Trophoblast cell (in vitro differentiated cells and primary cell): ENCODE results near the gene TBCA.
"Not testable (repeated sequence)": the region's sequence is repeated elsewhere in the genome, so short reads cannot be mapped to it uniquely, and the experiment has no call there.

Experiments used
- DNase-seq, 2 donors: peaks; one replicate each; pipeline ENCODE4 v3.0.0-alpha.2; 2016
- H2AFZ ChIP-seq: 2 replicates; pipeline ENCODE4 v1.6.1; 2013; ENCODE audit warnings: low read length, moderate library complexity, mild to moderate bottlenecking; ENCODE audit not compliant: insufficient read depth, poor library complexity
- H2AK5ac ChIP-seq: 2 replicates; pipeline ENCODE4 v1.6.1; 2013; ENCODE audit warnings: mild to moderate bottlenecking, low read length
- H2BK120ac ChIP-seq: 2 replicates; pipeline ENCODE4 v1.6.1; 2013; ENCODE audit warnings: low read length, mild to moderate bottlenecking, moderate library complexity; ENCODE audit not compliant: insufficient read depth, poor library complexity
- H2BK12ac ChIP-seq: 2 replicates; pipeline ENCODE4 v1.6.1; 2013; ENCODE audit warnings: mild to moderate bottlenecking, low read length, moderate library complexity
- H2BK5ac ChIP-seq: 2 replicates; pipeline ENCODE4 v1.6.1; 2013; ENCODE audit warnings: low read length, low read depth, moderate library complexity, mild to moderate bottlenecking; ENCODE audit not compliant: poor library complexity
- H3K14ac ChIP-seq: 2 replicates; pipeline ENCODE4 v1.6.1; 2013; ENCODE audit warnings: mild to moderate bottlenecking, low read length
- H3K18ac ChIP-seq: 2 replicates; pipeline ENCODE4 v1.6.1; 2013; ENCODE audit warnings: mild to moderate bottlenecking, low read length
- H3K23ac ChIP-seq: 2 replicates; pipeline ENCODE4 v1.6.1; 2013; ENCODE audit warnings: low read length
- H3K27ac ChIP-seq: 2 replicates; pipeline ENCODE4 v1.5.1; 2013; ENCODE audit warnings: low read depth, mild to moderate bottlenecking, inconsistent platforms, low read length, moderate library complexity
- H3K27me3 ChIP-seq: 2 replicates; pipeline ENCODE4 v1.6.1; 2013; ENCODE audit warnings: inconsistent platforms, mild to moderate bottlenecking, low read length, moderate library complexity; ENCODE audit not compliant: insufficient read depth
- H3K36me3 ChIP-seq, 2 experiments: 1 replicate in 1 of 2; 2 replicates in 1 of 2; pipeline ENCODE4 v1.6.1; 2013; ENCODE audit warnings: low read length in 2 of 2, mild to moderate bottlenecking in 2 of 2, moderate library complexity in 1 of 2; ENCODE audit not compliant: insufficient read depth in 2 of 2, control insufficient read depth in 1 of 2
- H3K4ac ChIP-seq: 2 replicates; pipeline ENCODE4 v1.6.1; 2013; ENCODE audit warnings: low read depth, mild to moderate bottlenecking, low read length, moderate library complexity
- H3K4me1 ChIP-seq, 2 experiments: 1 replicate in 1 of 2; 2 replicates in 1 of 2; pipeline ENCODE4 v1.6.1; 2013; ENCODE audit warnings: low read length in 2 of 2, mild to moderate bottlenecking in 2 of 2, moderate library complexity in 1 of 2; ENCODE audit not compliant: insufficient read depth in 2 of 2, control insufficient read depth in 1 of 2
- H3K4me2 ChIP-seq: 2 replicates; pipeline ENCODE4 v1.6.1; 2013; ENCODE audit warnings: inconsistent platforms, mild to moderate bottlenecking, low read length, moderate library complexity
- H3K4me3 ChIP-seq: 2 replicates; pipeline ENCODE4 v1.5.1; 2013; ENCODE audit warnings: mild to moderate bottlenecking, low read depth, low read length, inconsistent platforms
- H3K79me1 ChIP-seq: one replicate; pipeline ENCODE4 v1.6.1; 2013; ENCODE audit warnings: low read length
- H3K79me2 ChIP-seq: 2 replicates; pipeline ENCODE4 v1.6.1; 2013; ENCODE audit warnings: low read length, mild to moderate bottlenecking; ENCODE audit not compliant: control insufficient read depth, insufficient read depth, poor library complexity
- H3K9ac ChIP-seq: 2 replicates; pipeline ENCODE4 v1.6.1; 2013; ENCODE audit warnings: mild to moderate bottlenecking, low read length
- H3K9me3 ChIP-seq: 2 replicates; pipeline ENCODE4 v1.6.1; 2013; ENCODE audit warnings: low read depth, mild to moderate bottlenecking, control low read depth, inconsistent platforms, low read length; ENCODE audit not compliant: insufficient read depth
- H4K12ac ChIP-seq: 2 replicates; pipeline ENCODE4 v1.6.1; 2013; ENCODE audit warnings: low read depth, mild to moderate bottlenecking, low read length, moderate library complexity
- H4K8ac ChIP-seq: 2 replicates; pipeline ENCODE4 v1.6.1; 2013; ENCODE audit warnings: low read depth, mild to moderate bottlenecking, low read length, moderate library complexity
- H4K91ac ChIP-seq: one replicate; pipeline ENCODE4 v1.6.1; 2013; ENCODE audit warnings: low read depth, mild to moderate bottlenecking, low read length, moderate library complexity
- WGBS: extraction: QIAGEN DNeasy Blood & Tissue Kit; methylation state at CpG from one replicate; pipeline ENCODE4 v1.1.7; 2013; ENCODE audit warnings: missing lambda C conversion rate; ENCODE audit not compliant: insufficient read length, insufficient coverage; ENCODE audit errors: extremely low coverage; 5-methylcytosine and 5-hydroxymethylcytosine counted together

Gene TBCA

DNA sequence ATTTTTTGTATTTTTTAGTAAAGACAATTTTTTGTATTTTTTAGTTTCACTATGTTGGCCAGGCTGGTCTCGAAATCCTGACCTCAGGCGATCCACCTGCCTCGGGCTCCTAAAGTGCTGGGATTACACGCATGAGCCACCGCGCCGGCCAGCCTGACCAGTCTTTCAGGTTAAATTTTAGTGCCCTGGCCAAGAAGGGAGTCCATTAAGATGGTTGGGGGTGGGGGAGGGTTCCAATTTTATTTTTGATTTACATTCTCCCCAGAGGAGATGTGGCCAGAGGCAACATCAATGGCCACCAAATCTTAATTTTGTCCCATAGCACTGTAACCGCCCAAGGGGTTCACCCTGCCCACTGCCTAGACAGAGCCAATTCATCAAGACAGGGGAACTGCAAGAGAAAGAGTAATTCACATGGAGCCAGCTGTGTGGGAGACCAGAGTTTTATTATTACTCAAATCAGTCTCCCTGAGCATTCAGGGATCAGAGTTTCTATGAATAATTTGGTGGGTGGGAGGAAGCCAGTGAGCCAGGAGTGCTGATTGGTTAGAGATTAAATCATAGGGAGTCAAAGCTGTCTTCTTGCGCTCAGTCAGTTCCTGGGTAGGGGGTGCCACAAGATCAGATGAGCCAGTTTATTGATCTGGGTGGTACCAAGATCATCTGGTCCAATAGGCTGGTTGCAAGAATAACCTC is 24.7 kb downstream of the TBCA start:
- Histone ChIP-seq H3K9ac (no peak overlapping the region), H3K27ac (no peak overlapping the region), H2AFZ (no peak overlapping the region), H3K4me3 (no peak overlapping the region), H3K4ac (peak overlapping the region; percentile 50), H2BK120ac (no peak overlapping the region), H2AK5ac (no peak overlapping the region), H3K4me2 (peak overlapping the region; percentile 12), H3K14ac (no peak overlapping the region), H3K9me3 (no peaks in the 10 kb centered on the region), H3K4me1 (peaks cover 0 to 9% of the 10 kb centered on the region in 2 experiments), H2BK12ac (no peak overlapping the region), H3K79me2 (peaks cover 9% of the 10 kb centered on the region), H3K18ac (no peak overlapping the region), H3K79me1 (peaks cover 1% of the 10 kb centered on the region), H2BK5ac (no peak overlapping the region), H3K36me3 (peaks cover 0 to 5% of the 10 kb centered on the region in 2 experiments), H3K23ac (no peak overlapping the region), H4K12ac (no peak overlapping the region), H4K91ac (no peak overlapping the region), H3K27me3 (no peaks in the 10 kb centered on the region), H4K8ac (no peak overlapping the region)
- peak; percentile 5 to 86 for DNase-seq
- no CpG with 5 or more reads among the region's 9 CpGs for WGBS

DNA sequence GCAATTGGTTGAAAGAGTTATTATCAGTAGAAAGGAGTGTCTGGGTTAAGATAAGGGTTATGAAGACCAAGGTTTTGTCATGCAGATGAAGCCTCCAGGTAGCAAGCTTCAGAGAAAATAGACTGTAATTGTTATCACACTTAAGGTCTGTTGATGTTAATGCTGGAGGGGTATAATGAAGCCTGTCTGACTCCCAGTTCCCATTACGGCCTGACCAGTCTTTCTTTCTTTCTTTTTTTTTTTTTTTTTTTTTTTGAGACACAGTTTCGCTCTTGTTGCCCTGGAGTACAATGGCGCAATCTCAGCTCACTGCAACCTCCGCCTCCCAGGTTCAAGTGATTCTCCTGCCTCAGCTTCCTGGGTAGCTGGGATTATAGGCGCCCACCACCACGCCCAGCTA is 25.2 kb downstream of the TBCA start:
- H3K23ac ChIP-seq, H3K4me1 ChIP-seq, H3K4me2 ChIP-seq, H3K9me3 ChIP-seq, H3K79me1 ChIP-seq, H4K12ac ChIP-seq, H2AK5ac ChIP-seq, H3K14ac ChIP-seq, H3K4me3 ChIP-seq, H2AFZ ChIP-seq, H3K79me2 ChIP-seq, H3K9ac ChIP-seq, H3K27ac ChIP-seq, H4K91ac ChIP-seq, H3K36me3 ChIP-seq, H4K8ac ChIP-seq, H3K18ac ChIP-seq, H2BK120ac ChIP-seq, H2BK5ac ChIP-seq, H3K27me3 ChIP-seq, H2BK12ac ChIP-seq: not testable (repeated sequence)
- H3K4ac ChIP-seq, result peak overlapping the region; percentile 55
- DNase-seq, result peak in 1 of 2 donors; percentile 35
- no CpG with 5 or more reads among the region's 6 CpGs for WGBS

DNA sequence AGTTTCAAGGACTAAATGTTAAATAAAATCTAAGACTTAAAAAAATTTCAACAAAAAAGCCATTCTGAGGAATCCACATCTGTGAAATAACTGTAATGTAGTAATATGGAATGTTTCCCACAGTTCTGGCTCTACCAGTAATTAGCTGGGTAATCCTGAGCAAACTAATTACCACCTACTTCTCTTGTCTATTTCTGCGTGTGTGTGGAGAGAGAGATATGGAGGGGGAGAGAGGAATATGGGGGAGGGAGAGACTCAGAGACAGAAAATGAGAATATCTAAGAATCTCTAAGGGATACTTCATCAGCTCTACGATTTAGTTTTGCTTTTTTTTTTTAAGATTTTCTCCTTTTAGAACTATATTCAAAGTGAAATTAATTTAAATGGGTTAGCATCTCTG is 28.0 kb downstream of the TBCA start:
- Histone ChIP-seq H3K23ac (no peak overlapping the region), H2AK5ac (no peak overlapping the region), H3K79me2 (peaks cover 4% of the 10 kb centered on the region), H2BK12ac (no peak overlapping the region), H4K8ac (no peak overlapping the region), H3K27ac (no peak overlapping the region), H3K9ac (no peak overlapping the region), H3K4me2 (no peak overlapping the region), H4K12ac (no peak overlapping the region), H3K9me3 (no peaks in the 10 kb centered on the region), H3K4me3 (no peak overlapping the region), H2AFZ (no peak overlapping the region), H2BK5ac (no peak overlapping the region), H3K4me1 (peaks cover 0 to 10% of the 10 kb centered on the region in 2 experiments), H3K36me3 (no peaks in the 10 kb centered on the region), H3K14ac (no peak overlapping the region), H3K4ac (no peak overlapping the region), H3K18ac (no peak overlapping the region), H2BK120ac (no peak overlapping the region), H3K27me3 (no peaks in the 10 kb centered on the region), H4K91ac (no peak overlapping the region), H3K79me1 (peaks cover 1% of the 10 kb centered on the region)
- no peak for DNase-seq
- no CpG with 5 or more reads among the region's 2 CpGs for WGBS

DNA sequence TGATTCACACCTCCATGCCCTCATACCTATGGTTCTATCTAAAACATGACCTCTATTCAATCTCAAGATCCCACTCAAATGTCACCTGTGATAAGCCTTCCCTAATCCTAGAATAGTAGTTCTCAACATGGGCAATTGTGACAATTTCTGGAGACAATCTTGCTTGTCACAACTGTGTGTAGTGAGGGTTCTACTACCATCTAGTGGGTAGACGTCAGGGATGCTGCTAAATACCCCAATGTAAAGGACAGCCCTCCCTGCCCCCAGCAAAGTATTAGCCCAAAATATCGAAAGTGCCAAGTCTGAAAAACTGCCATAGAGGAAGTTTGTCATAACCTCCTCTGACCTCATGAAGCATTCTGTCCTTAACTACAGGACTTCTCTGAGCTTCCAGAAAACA is 32.0 kb downstream of the TBCA start:
- H3K4me2 ChIP-seq, result no peak overlapping the region
- no peak overlapping the region for H2BK5ac ChIP-seq
- H4K91ac ChIP-seq, result no peak overlapping the region
- no peak overlapping the region for H4K12ac ChIP-seq
- no peaks in the 10 kb centered on the region for H3K79me1 ChIP-seq
- no peaks in the 10 kb centered on the region for H3K9me3 ChIP-seq
- H3K4me3 ChIP-seq, result no peak overlapping the region
- no peak overlapping the region for H2BK12ac ChIP-seq
- H3K14ac ChIP-seq, result no peak overlapping the region
- H3K79me2 ChIP-seq, result peaks cover 4% of the 10 kb centered on the region
- no peak overlapping the region for H2AK5ac ChIP-seq
- no peak overlapping the region for H3K23ac ChIP-seq
- H3K27me3 ChIP-seq, result no peaks in the 10 kb centered on the region
- WGBS, result no CpG with 5 or more reads among the region's 2 CpGs
- DNase-seq, result no peak
- no peak overlapping the region for H4K8ac ChIP-seq
- no peaks in the 10 kb centered on the region for H3K36me3 ChIP-seq
- H2AFZ ChIP-seq, result no peak overlapping the region
- H3K27ac ChIP-seq, result no peak overlapping the region
- no peak overlapping the region for H3K4ac ChIP-seq
- no peak overlapping the region for H3K9ac ChIP-seq
- no peak overlapping the region for H2BK120ac ChIP-seq
- no peak overlapping the region for H3K18ac ChIP-seq
- peaks cover 0 to 4% of the 10 kb centered on the region in 2 experiments for H3K4me1 ChIP-seq
